HCT116 (cell line): ENCODE results near the gene HOXA7.

Experiments used
- ATF3 ChIP-seq: IDR thresholded peaks from 2 replicates; pipeline ENCODE4 v1.6.1; 2012
- CTCF ChIP-seq, 3 experiments: fragments of 200-600 bp in 1 of 3; sonication (generic) in 1 of 3; IDR thresholded peaks in 2 of 3; conservative IDR thresholded peaks in 1 of 3; 2 replicates each; pipeline ENCODE4 v1.5.1; 2012 to 2017; ENCODE audit warnings: low read depth in 2 of 3, low read length in 2 of 3, antibody characterized with exemption in 1 of 3, borderline replicate concordance in 1 of 3, control low read depth in 1 of 3, mild to moderate bottlenecking in 1 of 3, mixed read lengths in 1 of 3, mixed run types in 1 of 3, moderate library complexity in 1 of 3; ENCODE audit not compliant: insufficient read depth in 1 of 3
- EZH2 ChIP-seq: fragments of 200-600 bp; sonication (generic); IDR thresholded peaks from 2 replicates; pipeline ENCODE4 v1.6.1; 2017; ENCODE audit warnings: antibody characterized with exemption, mixed run types
- JUND ChIP-seq: IDR thresholded peaks from 2 replicates; pipeline ENCODE4 v1.6.1; 2012
- POLR2A ChIP-seq: IDR thresholded peaks from 2 replicates; pipeline ENCODE4 v1.7.0; 2011; ENCODE audit warnings: borderline replicate concordance; ENCODE audit not compliant: insufficient read depth, insufficient read length; ENCODE audit errors: extremely low read depth
- POLR2AphosphoS5 ChIP-seq: IDR thresholded peaks from 2 replicates; pipeline ENCODE4 v1.6.1; 2011; ENCODE audit warnings: mild to moderate bottlenecking, low read depth, low read length, moderate library complexity
- REST ChIP-seq: IDR thresholded peaks from 2 replicates; pipeline ENCODE4 v1.6.1; 2012; ENCODE audit warnings: low read depth
- SIN3A ChIP-seq: IDR thresholded peaks from 2 replicates; pipeline ENCODE4 v1.6.1; 2012; ENCODE audit warnings: low read depth
- SP1 ChIP-seq: IDR thresholded peaks from 2 replicates; pipeline ENCODE4 v1.6.1; 2012; ENCODE audit warnings: low read depth
- TCF7L2 ChIP-seq: IDR thresholded peaks from 2 replicates; pipeline ENCODE4 v1.7.0; 2011; ENCODE audit warnings: borderline replicate concordance, inconsistent platforms; ENCODE audit not compliant: insufficient read depth, insufficient read length; ENCODE audit errors: extremely low read depth

GRCh38 chr7:27179030-27179429, 22.6 kb upstream of the HOXA7 start:
- no peak for TF ChIP-seq EZH2
- no peak for TF ChIP-seq CTCF (IDR thresholded peaks at IDR 0.05 in 2 of 3, conservative IDR thresholded peaks at IDR 0.05 in 1 of 3; ENCODE audit: borderline replicate concordance in 1 of 3, insufficient read depth in 1 of 3, low read depth in 2 of 3, low read length in 2 of 3)
- no peak for TF ChIP-seq SIN3A
- no peak for TF ChIP-seq REST
- TF ChIP-seq TCF7L2: no peak
- no peak for TF ChIP-seq SP1
- no peak for TF ChIP-seq POLR2A
- no peak for TF ChIP-seq POLR2AphosphoS5
- TF ChIP-seq ATF3: no peak
- no peak for TF ChIP-seq JUND
